GM12874 (cell line): ENCODE measurements around the gene DOCK9.

ENCODE experiments used
- CTCF ChIP-seq: IDR thresholded peaks from 2 replicates; pipeline ENCODE4 v1.5.1; 2011; ENCODE audit warnings: low read depth, mild to moderate bottlenecking, control low read depth, low read length, moderate library complexity; ENCODE audit not compliant: insufficient read depth

The DOCK9 gene

GRCh38 chr13:98915981-98916380 is 61.9 kb downstream of the DOCK9 start:
- no peak for TF ChIP-seq CTCF

- TF ChIP-seq CTCF = no peak
Observed at GRCh38 chr13:98915563-98915962, 62.3 kb downstream of the DOCK9 start.

- no peak for TF ChIP-seq CTCF
Observed at GRCh38 chr13:98913741-98914140, 64.1 kb downstream of the DOCK9 start.

GRCh38 chr13:98912846-98913245 is 65.0 kb downstream of the DOCK9 start:
- TF ChIP-seq CTCF = no peak

- no peak for TF ChIP-seq CTCF
Observed at GRCh38 chr13:98910501-98910951, 67.3 kb downstream of the DOCK9 start.

GRCh38 chr13:98909016-98909415 is 68.8 kb downstream of the DOCK9 start:
- no peak for TF ChIP-seq CTCF

- TF ChIP-seq CTCF = no peak
Observed at GRCh38 chr13:98906746-98907502, 70.9 kb downstream of the DOCK9 start.
